OCI-LY3 (cell line): ENCODE results near the gene ITFG1.

Source experiments
- EZH2phosphoT487 ChIP-seq: fragments of 200-600 bp; shearing (Covaris generic); IDR thresholded peaks from 2 replicates; pipeline ENCODE4 v1.6.1; 2018; ENCODE audit warnings: antibody characterized with exemption, mixed run types, low read depth
- TF ChIP-seq, protein P1 (sequence below): fragments of 200-600, 300-600 bp; sonication (generic); IDR thresholded peaks from 2 replicates; pipeline ENCODE4 v1.5.1; 2014; ENCODE audit warnings: antibody characterized with exemption, low read length, low read depth

DNA sequence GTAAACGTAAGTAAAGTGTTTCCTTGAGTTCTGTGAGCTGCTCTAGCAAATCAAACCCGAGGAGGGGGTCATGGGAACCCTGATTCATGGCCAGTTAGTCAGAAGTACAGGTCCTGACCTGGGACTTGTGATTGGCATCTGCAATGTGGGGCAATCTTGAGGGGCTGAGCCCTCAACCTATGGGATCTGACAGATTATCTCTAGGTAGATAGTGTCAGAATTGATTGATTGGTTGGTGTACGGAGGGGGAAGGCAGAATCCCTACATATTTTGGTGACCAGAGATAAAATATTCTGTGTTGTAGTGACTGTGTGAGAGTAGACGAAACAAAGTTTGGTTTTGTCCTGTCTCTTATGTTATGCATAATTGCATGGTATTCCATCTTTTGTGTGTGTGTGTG is 216.7 kb downstream of the ITFG1 start:
- TF ChIP-seq, protein P1, sequence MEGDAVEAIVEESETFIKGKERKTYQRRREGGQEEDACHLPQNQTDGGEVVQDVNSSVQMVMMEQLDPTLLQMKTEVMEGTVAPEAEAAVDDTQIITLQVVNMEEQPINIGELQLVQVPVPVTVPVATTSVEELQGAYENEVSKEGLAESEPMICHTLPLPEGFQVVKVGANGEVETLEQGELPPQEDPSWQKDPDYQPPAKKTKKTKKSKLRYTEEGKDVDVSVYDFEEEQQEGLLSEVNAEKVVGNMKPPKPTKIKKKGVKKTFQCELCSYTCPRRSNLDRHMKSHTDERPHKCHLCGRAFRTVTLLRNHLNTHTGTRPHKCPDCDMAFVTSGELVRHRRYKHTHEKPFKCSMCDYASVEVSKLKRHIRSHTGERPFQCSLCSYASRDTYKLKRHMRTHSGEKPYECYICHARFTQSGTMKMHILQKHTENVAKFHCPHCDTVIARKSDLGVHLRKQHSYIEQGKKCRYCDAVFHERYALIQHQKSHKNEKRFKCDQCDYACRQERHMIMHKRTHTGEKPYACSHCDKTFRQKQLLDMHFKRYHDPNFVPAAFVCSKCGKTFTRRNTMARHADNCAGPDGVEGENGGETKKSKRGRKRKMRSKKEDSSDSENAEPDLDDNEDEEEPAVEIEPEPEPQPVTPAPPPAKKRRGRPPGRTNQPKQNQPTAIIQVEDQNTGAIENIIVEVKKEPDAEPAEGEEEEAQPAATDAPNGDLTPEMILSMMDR, result no peak
- no peak for TF ChIP-seq EZH2phosphoT487
